ENCODE results near the gene RBP5. TPM values are rescaled to one million over a fixed set of nuclear protein-coding genes. Genes with fewer than 3 reads are reported as not detected.
A peak's percentile ranks its signal among the peaks of the same experiment; 100 is the strongest.

RBP5 gene
- total and polyA plus RNA-seq, 2 experiments from 2014 or later, result 1.5 to 8.9 TPM

GRCh38 chr12:7136071-7136470 is 7.4 kb upstream of the RBP5 start:
- Histone ChIP-seq H3K4me1 (ENCODE audit: low read depth) (no peaks in the 10 kb centered on the region), H3K27me3 (peaks cover 9% of the 10 kb centered on the region), H3K27ac (no peak overlapping the region), H3K9me3 (ENCODE audit: low read depth) (no peaks in the 10 kb centered on the region), H3K4me3 (no peak overlapping the region), H3K36me3 (peaks cover 2% of the 10 kb centered on the region)
- no peak for TF ChIP-seq CTCF (IDR thresholded peaks at IDR 0.05; ENCODE audit: low read depth, low read length)
- no peak for DNase-seq (ENCODE audit: low read depth in 1 of 2, low spot score in 1 of 2)

GRCh38 chr12:7134396-7135166 is 5.9 kb upstream of the RBP5 start:
- H3K27ac ChIP-seq, result no peak overlapping the region
- no peak overlapping the region for H3K4me3 ChIP-seq
- no peaks in the 10 kb centered on the region for H3K9me3 ChIP-seq (ENCODE audit: low read depth)
- H3K36me3 ChIP-seq, result peaks cover 2% of the 10 kb centered on the region
- no peak for DNase-seq (ENCODE audit: low read depth in 1 of 2, low spot score in 1 of 2)
- no peaks in the 10 kb centered on the region for H3K4me1 ChIP-seq (ENCODE audit: low read depth)
- peaks cover 12% of the 10 kb centered on the region for H3K27me3 ChIP-seq
- TF ChIP-seq CTCF (IDR thresholded peaks at IDR 0.05; ENCODE audit: low read depth, low read length), result no peak

DNA sequence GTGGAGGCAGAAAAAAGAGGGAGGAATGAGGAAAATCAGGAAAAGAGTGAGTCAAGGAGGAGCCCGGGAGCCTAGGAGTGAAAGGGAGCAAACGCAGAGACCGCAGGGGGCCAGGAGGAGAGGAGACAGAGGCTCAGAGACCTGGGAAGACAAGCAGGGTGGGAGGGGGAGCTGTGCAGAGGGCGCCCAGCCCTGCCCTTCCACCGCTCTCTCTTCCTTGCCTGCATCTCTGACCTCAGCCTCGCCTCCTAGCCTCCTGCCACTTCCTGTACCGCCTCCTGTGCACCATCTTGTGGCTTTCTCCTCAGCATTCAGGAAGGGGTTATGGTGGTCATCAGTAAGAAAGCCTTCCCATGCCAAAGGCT is 2.8 kb upstream of the RBP5 start:
- H3K27ac ChIP-seq, result no peak overlapping the region
- no peak for DNase-seq (ENCODE audit: low read depth in 1 of 2, low spot score in 1 of 2)

GRCh38 chr12:7130701-7131501 is 2.2 kb upstream of the RBP5 start:
- H3K27ac ChIP-seq, result no peak overlapping the region

More for the DNA sequence above, 2.8 kb upstream of the RBP5 start:
- Histone ChIP-seq H3K9me3 (ENCODE audit: low read depth) (no peaks in the 10 kb centered on the region), H3K4me3 (peak overlapping the region; percentile 44), H3K27me3 (peaks cover 22% of the 10 kb centered on the region), H3K4me1 (ENCODE audit: low read depth) (no peaks in the 10 kb centered on the region), H3K36me3 (peaks cover 2% of the 10 kb centered on the region)
- no peak for TF ChIP-seq CTCF (IDR thresholded peaks at IDR 0.05; ENCODE audit: low read depth, low read length)

More at GRCh38 chr12:7130701-7131501, 2.2 kb upstream of the RBP5 start:
- TF ChIP-seq CTCF (IDR thresholded peaks at IDR 0.05; ENCODE audit: low read depth, low read length), result no peak
- no peaks in the 10 kb centered on the region for H3K4me1 ChIP-seq (ENCODE audit: low read depth)
- H3K4me3 ChIP-seq, result peak overlapping the region; percentile 44
- H3K9me3 ChIP-seq (ENCODE audit: low read depth), result no peaks in the 10 kb centered on the region
- no peaks in the 10 kb centered on the region for H3K36me3 ChIP-seq
- peak; percentile 54 to 58 for DNase-seq (ENCODE audit: low read depth in 1 of 2, low spot score in 1 of 2)
- H3K27me3 ChIP-seq, result peaks cover 22% of the 10 kb centered on the region
